ENCODE data around the gene TCTN3.
"Not testable (repeated sequence)": the region's sequence is repeated elsewhere in the genome, so short reads cannot be mapped to it uniquely, and the experiment has no call there.

Gene TCTN3

GRCh38 chr10:95635319-95635733 is 58.4 kb downstream of the TCTN3 start:
- DNase-seq (ENCODE audit: low read depth in 2 of 2) = no peak

GRCh38 chr10:95628786-95629185 is 64.9 kb downstream of the TCTN3 start:
- DNase-seq (ENCODE audit: low read depth in 2 of 2) = no peak

GRCh38 chr10:95626500-95626899 is 67.2 kb downstream of the TCTN3 start:
- DNase-seq (ENCODE audit: low read depth in 2 of 2) = no peak

DNA sequence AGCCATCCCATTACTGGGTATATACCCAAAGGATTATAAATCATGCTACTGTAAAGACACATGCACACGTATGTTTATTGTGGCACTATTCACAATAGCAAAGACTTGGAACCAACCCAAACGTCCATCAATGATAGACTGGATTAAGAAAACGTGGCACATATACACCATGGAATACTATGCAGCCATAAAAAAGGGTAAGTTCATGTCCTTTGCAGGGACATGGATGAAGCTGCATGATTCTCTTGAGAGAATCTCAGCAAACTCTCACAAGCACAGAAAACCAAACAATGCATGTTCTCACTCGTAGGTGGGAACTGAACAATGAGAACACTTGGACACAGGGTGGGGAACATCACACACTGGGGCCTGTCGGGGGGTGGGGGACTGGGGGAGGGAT is 73.3 kb downstream of the TCTN3 start:
- not testable (repeated sequence) for DNase-seq (ENCODE audit: low read depth in 2 of 2)

- no peak for DNase-seq (ENCODE audit: low read depth in 2 of 2)
Measured at GRCh38 chr10:95618101-95618500, 75.6 kb downstream of the TCTN3 start.

DNA sequence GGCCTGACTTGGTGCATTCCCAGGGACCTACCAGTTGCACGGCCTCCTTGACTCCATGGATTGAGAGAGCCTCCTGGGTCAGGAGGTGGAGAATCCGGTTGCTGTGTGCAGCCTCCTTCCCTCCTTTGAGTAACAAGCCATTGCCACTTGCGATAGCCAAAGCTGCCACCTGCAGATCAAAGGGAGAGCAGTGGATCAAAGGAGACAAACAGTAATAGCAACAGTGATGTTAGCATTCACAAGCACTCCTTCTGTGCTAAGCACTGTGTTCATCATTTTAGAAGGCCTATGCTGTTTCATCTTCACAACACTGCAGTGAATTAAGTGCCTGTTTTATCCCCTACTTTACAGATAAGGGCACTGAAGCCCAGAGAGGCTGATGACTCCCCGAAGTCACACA is 77.3 kb downstream of the TCTN3 start:
- no peak for DNase-seq (ENCODE audit: low read depth in 2 of 2)

Data from stimulated activated CD8-positive, alpha-beta memory T cell treated with anti-CD3 and anti-CD28 coated beads, Interleukin-7, amount 100 ng/mL, for 1 hour (primary cell).